H9 (cell line): Measurements from ENCODE around the gene DISC1. TPM values are rescaled to one million over a fixed set of nuclear protein-coding genes. Genes with fewer than 3 reads are reported as not detected.

Experiments used
- DNase-seq: peaks from one replicate; pipeline ENCODE4 v3.0.0-alpha.2; 2017
- H2AFZ ChIP-seq: one replicate; pipeline ENCODE4 v1.6.1; 2013; ENCODE audit warnings: mild to moderate bottlenecking, low read length, control low read depth, moderate library complexity
- H2AK5ac ChIP-seq: 2 replicates; pipeline ENCODE4 v1.6.1; 2013; ENCODE audit warnings: low read length, control low read depth, mixed read lengths; ENCODE audit not compliant: insufficient read length
- H2BK120ac ChIP-seq: one replicate; pipeline ENCODE4 v1.6.1; 2013; ENCODE audit warnings: low read depth, mild to moderate bottlenecking, low read length, control low read depth, inconsistent platforms; ENCODE audit not compliant: poor library complexity, severe bottlenecking
- H2BK12ac ChIP-seq: 2 replicates; pipeline ENCODE4 v1.6.1; 2013; ENCODE audit warnings: low read length, control low read depth, mixed read lengths, low read depth; ENCODE audit not compliant: insufficient read length
- H2BK15ac ChIP-seq: 2 replicates; pipeline ENCODE4 v1.6.1; 2013; ENCODE audit warnings: low read depth, low read length, control low read depth
- H2BK20ac ChIP-seq: one replicate; pipeline ENCODE4 v1.6.1; 2013; ENCODE audit warnings: low read depth, mild to moderate bottlenecking, low read length, control low read depth, inconsistent platforms; ENCODE audit not compliant: poor library complexity, severe bottlenecking
- H2BK5ac ChIP-seq: 2 replicates; pipeline ENCODE4 v1.6.1; 2013; ENCODE audit warnings: low read length, control low read depth, mixed read lengths; ENCODE audit not compliant: insufficient read length
- H3K14ac ChIP-seq: 2 replicates; pipeline ENCODE4 v1.6.1; 2013; ENCODE audit warnings: low read length, control low read depth; ENCODE audit not compliant: insufficient read depth
- H3K18ac ChIP-seq: 2 replicates; pipeline ENCODE4 v1.6.1; 2013; ENCODE audit warnings: low read depth, mild to moderate bottlenecking, mixed read lengths, low read length, control low read depth; ENCODE audit not compliant: insufficient read length
- H3K23ac ChIP-seq: 2 replicates; pipeline ENCODE4 v1.6.1; 2013; ENCODE audit warnings: low read length, control low read depth, mixed read lengths, low read depth; ENCODE audit not compliant: insufficient read length
- H3K23me2 ChIP-seq: 2 replicates; pipeline ENCODE4 v1.6.1; 2013; ENCODE audit warnings: low read depth, mild to moderate bottlenecking, mixed read lengths, low read length, control low read depth; ENCODE audit not compliant: insufficient read length, poor library complexity, severe bottlenecking
- H3K27ac ChIP-seq: 2 replicates; pipeline ENCODE4 v1.5.1; 2013; ENCODE audit warnings: low read length, control low read depth, mixed read lengths, low read depth; ENCODE audit not compliant: insufficient read length
- H3K27me3 ChIP-seq: 2 replicates; pipeline ENCODE4 v1.6.1; 2013; ENCODE audit warnings: low read length, control low read depth, inconsistent platforms; ENCODE audit not compliant: insufficient read depth
- H3K4ac ChIP-seq: 2 replicates; pipeline ENCODE4 v1.6.1; 2013; ENCODE audit warnings: low read depth, mild to moderate bottlenecking, control low read depth, inconsistent platforms, low read length, moderate library complexity
- H3K4me1 ChIP-seq: 2 replicates; pipeline ENCODE4 v1.6.1; 2013; ENCODE audit warnings: low read length, control low read depth, inconsistent platforms; ENCODE audit not compliant: insufficient read depth
- H3K4me2 ChIP-seq: 2 replicates; pipeline ENCODE4 v1.6.1; 2013; ENCODE audit warnings: low read length, control low read depth, mixed read lengths; ENCODE audit not compliant: insufficient read length, insufficient read depth
- H3K56ac ChIP-seq: 2 replicates; pipeline ENCODE4 v1.6.1; 2013; ENCODE audit warnings: low read depth, mild to moderate bottlenecking, mixed read lengths, low read length, control low read depth; ENCODE audit not compliant: insufficient read length
- H3K79me1 ChIP-seq: 2 replicates; pipeline ENCODE4 v1.6.1; 2013; ENCODE audit warnings: low read depth, mild to moderate bottlenecking, moderate library complexity, low read length, control low read depth, inconsistent platforms; ENCODE audit not compliant: insufficient read depth, poor library complexity, severe bottlenecking
- H3K79me2 ChIP-seq: 2 replicates; pipeline ENCODE4 v1.6.1; 2013; ENCODE audit warnings: low read length, control low read depth, inconsistent platforms; ENCODE audit not compliant: insufficient read depth
- H3K9ac ChIP-seq: 2 replicates; pipeline ENCODE4 v1.6.1; 2013; ENCODE audit warnings: low read length, control low read depth, mixed read lengths; ENCODE audit not compliant: insufficient read length; ENCODE audit errors: extremely low read depth
- H3K9me3 ChIP-seq: one replicate; pipeline ENCODE4 v1.6.1; 2013; ENCODE audit warnings: low read depth, low read length, inconsistent platforms; ENCODE audit not compliant: control insufficient read depth
- H3T11ph ChIP-seq: one replicate; pipeline ENCODE4 v1.6.1; 2013; ENCODE audit warnings: mild to moderate bottlenecking, low read length, control low read depth, inconsistent platforms
- H4K20me1 ChIP-seq: one replicate; pipeline ENCODE4 v1.6.1; 2013; ENCODE audit not compliant: control insufficient read depth, insufficient read length, insufficient read depth
- H4K5ac ChIP-seq: 2 replicates; pipeline ENCODE4 v1.6.1; 2013; ENCODE audit warnings: low read depth, mild to moderate bottlenecking, mixed read lengths, low read length, control low read depth; ENCODE audit not compliant: insufficient read length
- H4K8ac ChIP-seq: replicated peaks from 2 replicates; pipeline ENCODE4 v1.6.1; 2013; ENCODE audit warnings: low read length, control low read depth, mixed read lengths, low read depth; ENCODE audit not compliant: insufficient read length
- H4K91ac ChIP-seq: 2 replicates; pipeline ENCODE4 v1.6.1; 2013; ENCODE audit warnings: low read depth, mild to moderate bottlenecking, moderate library complexity, mixed read lengths, low read length, control low read depth; ENCODE audit not compliant: insufficient read length
- H3K27ac Mint-ChIP-seq, 3 experiments: 2 replicates in 2 of 3; 3 replicates in 1 of 3; pipeline ENCODE4 v1.8.0; 2020 to 2021; ENCODE audit warnings: mixed read lengths in 3 of 3, mild to moderate bottlenecking in 1 of 3, moderate library complexity in 1 of 3
- H3K27me3 Mint-ChIP-seq: 2 replicates; pipeline ENCODE4 v1.8.0; 2021; ENCODE audit warnings: low read depth, mild to moderate bottlenecking, moderate library complexity, mixed read lengths
- H3K36me3 Mint-ChIP-seq, 3 experiments: 2 replicates in 2 of 3; 3 replicates in 1 of 3; pipeline ENCODE4 v1.8.0; 2020 to 2021; ENCODE audit warnings: low read depth in 3 of 3, mixed read lengths in 3 of 3; ENCODE audit not compliant: insufficient read depth in 1 of 3
- H3K4me1 Mint-ChIP-seq, 2 experiments: 2 replicates each; pipeline ENCODE4 v1.8.0; 2020; ENCODE audit warnings: mixed read lengths in 2 of 2
- H3K4me3 Mint-ChIP-seq, 2 experiments: 2 replicates in 1 of 2; 3 replicates in 1 of 2; pipeline ENCODE4 v1.8.0; 2020 to 2021; ENCODE audit warnings: mild to moderate bottlenecking in 2 of 2, mixed read lengths in 2 of 2, moderate library complexity in 1 of 2
- H3K9me3 Mint-ChIP-seq, 2 experiments: 2 replicates in 1 of 2; 3 replicates in 1 of 2; pipeline ENCODE4 v1.8.0; 2020; ENCODE audit warnings: mild to moderate bottlenecking in 2 of 2, mixed read lengths in 2 of 2, moderate library complexity in 1 of 2
- CTCF ChIP-seq: fragments of 200-600 bp; sonication (generic); conservative IDR thresholded peaks from 3 replicates; pipeline ENCODE4 v1.8.0; 2021; ENCODE audit warnings: antibody characterized with exemption, mild to moderate bottlenecking
- WGBS: extraction: QIAGEN DNeasy Blood & Tissue Kit; methylation state at CpG from one replicate; pipeline ENCODE4 v1.1.7; 2013; ENCODE audit warnings: missing lambda C conversion rate, low lambda C conversion rate, mixed read lengths; ENCODE audit not compliant: insufficient read length; ENCODE audit errors: extremely low coverage; 5-methylcytosine and 5-hydroxymethylcytosine counted together
- total RNA-seq: library from RNA; stranded (reverse); gene quantifications from 2 replicates; pipeline ENCODE4 v1.2.1, GENCODE V29; 2021

The DISC1 gene
- total RNA-seq, 1 experiment from 2014 or later = 2.5 TPM

GRCh38 chr1:231800108-231800507 is 173.5 kb downstream of the DISC1 start:
- no peak overlapping the region for H2BK12ac ChIP-seq
- no peaks in the 10 kb centered on the region for H3K27me3 ChIP-seq
- H3K4ac ChIP-seq = no peak overlapping the region
- H4K91ac ChIP-seq = no peak overlapping the region
- H3K23ac ChIP-seq = no peak overlapping the region
- no peak overlapping the region for H3K9ac ChIP-seq
- no peak overlapping the region for H3K14ac ChIP-seq
- H2BK120ac ChIP-seq = no peak overlapping the region
- H3K27ac ChIP-seq = no peak overlapping the region
- no peak for TF ChIP-seq CTCF
- H2BK15ac ChIP-seq = no peak overlapping the region
- Mint-ChIP-seq H3K4me1 (no peaks in the 10 kb centered on the region), H3K9me3 (peaks cover 8 to 12% of the 10 kb centered on the region in 2 experiments), H3K4me3 (no peak overlapping the region), H3K36me3 (peaks cover 4 to 5% (median 5%) of the 10 kb centered on the region in 3 experiments; a peak in 6 of 7 replicates), H3K27ac (no peak overlapping the region), H3K27me3 (peaks cover 2% of the 10 kb centered on the region; the same call in 1 of the 2 replicates)
- H3K56ac ChIP-seq = no peak overlapping the region
- no peaks in the 10 kb centered on the region for H4K20me1 ChIP-seq
- H2BK5ac ChIP-seq = no peak overlapping the region
- no peaks in the 10 kb centered on the region for H3K9me3 ChIP-seq
- no peak overlapping the region for H2BK20ac ChIP-seq
- no peak overlapping the region for H3T11ph ChIP-seq
- no peaks in the 10 kb centered on the region; the same call in 1 of the 2 replicates for H3K79me2 ChIP-seq
- no peaks in the 10 kb centered on the region for H3K79me1 ChIP-seq
- H3K4me1 ChIP-seq = no peaks in the 10 kb centered on the region
- no peaks in the 10 kb centered on the region for H3K23me2 ChIP-seq
- H3K4me2 ChIP-seq = no peak overlapping the region
- no peak overlapping the region for H4K8ac ChIP-seq
- DNase-seq = no peak
- no peak overlapping the region for H4K5ac ChIP-seq
- no peak overlapping the region for H2AK5ac ChIP-seq
- no peak overlapping the region for H3K18ac ChIP-seq
- H2AFZ ChIP-seq = no peak overlapping the region
- WGBS = no CpG with 5 or more reads among the region's 5 CpGs
